HepG2 (cell line): ENCODE measurements around the gene PREP. TPM values are rescaled to one million over a fixed set of nuclear protein-coding genes. Genes with fewer than 3 reads are reported as not detected.

Source experiments
- ATAC-seq: fragments of 200-7000 bp; cut with Tn5 transposase; 3 replicates; pipeline ENCODE4 v1.9.1; 2020; ENCODE audit warnings: mild to moderate bottlenecking, moderate library complexity
- BruUV-seq: library from RNA; stranded (reverse); fragments of 400-500 nt; replicated peaks from 2 replicates; lab custom pipeline; 2021; lab: Mats Ljungman, UMichigan
- CTCF ChIA-PET: fragments of 300-600 bp; formaldehyde crosslinking; extraction: SDS; loops from one replicate; lab custom pipeline; 2021; ENCODE audit warnings: low total read pairs, inconsistent platforms, low intra/inter-chr PET ratio; lab: Yijun Ruan, JAX
- POLR2A ChIA-PET: fragments of 350-600 bp; sonication (Branson Sonifier 250); formaldehyde crosslinking; loops from one replicate; lab custom pipeline; 2020; ENCODE audit warnings: antibody characterized with exemption, inconsistent platforms; lab: Yijun Ruan, JAX
- DNase-seq: peaks from one replicate; pipeline ENCODE4 v3.0.0-alpha.2; 2015; ENCODE audit warnings: low spot score
- FAIRE-seq: peaks from 3 replicates; lab custom pipeline; 2011; peaks lifted over from hg19 to GRCh38; lab: Jason Lieb, UNC
- H2AFZ ChIP-seq: one replicate; pipeline ENCODE4 v1.6.1; 2011; ENCODE audit warnings: low read length, inconsistent platforms
- H3K27ac ChIP-seq: fragments of 300-600 bp; 3 replicates; pipeline ENCODE4 v1.8.0; 2011; ENCODE audit warnings: mixed run types, mild to moderate bottlenecking, mixed read lengths, low read length, inconsistent platforms; ENCODE audit not compliant: insufficient read depth; ENCODE audit errors: extremely low read length
- H3K27me3 ChIP-seq, 2 experiments: fragments of 200-600 bp in 1 of 2; 2 replicates in 1 of 2; 3 replicates in 1 of 2; pipeline versions ENCODE4 v1.6.0 to v1.8.0; 2011; ENCODE audit warnings: low read length in 2 of 2, mild to moderate bottlenecking in 2 of 2, moderate library complexity in 2 of 2, inconsistent platforms in 1 of 2; ENCODE audit not compliant: insufficient read depth in 2 of 2, control insufficient read depth in 1 of 2
- H3K36me3 ChIP-seq, 2 experiments: fragments of 200-600 bp in 1 of 2; replicated peaks in 1 of 2; 2 replicates in 1 of 2; 3 replicates in 1 of 2; pipeline versions ENCODE4 v1.5.1 to v1.8.0; 2011; ENCODE audit warnings: low read length in 2 of 2, inconsistent platforms in 1 of 2; ENCODE audit not compliant: insufficient read depth in 2 of 2, control insufficient read depth in 1 of 2
- H3K4me1 ChIP-seq: 2 replicates; pipeline ENCODE4 v1.5.1; 2012; ENCODE audit warnings: low read length, inconsistent platforms; ENCODE audit not compliant: insufficient read depth
- H3K4me2 ChIP-seq: 2 replicates; pipeline ENCODE4 v1.6.0; 2011; ENCODE audit warnings: low read depth, low read length, inconsistent platforms
- H3K4me3 ChIP-seq, 3 experiments: fragments of 200-600 bp in 1 of 3; sonication (generic), shearing (Covaris generic) in 1 of 3; replicated peaks in 1 of 3; 2 replicates each; pipeline ENCODE4 v1.5.1; 2011 to 2016; ENCODE audit warnings: low read length in 3 of 3, inconsistent platforms in 2 of 3, low read depth in 2 of 3, mild to moderate bottlenecking in 2 of 3, control low read depth in 1 of 3, mixed read lengths in 1 of 3; ENCODE audit not compliant: insufficient read depth in 1 of 3
- H3K79me2 ChIP-seq: one replicate; pipeline ENCODE4 v1.6.1; 2011; ENCODE audit warnings: low read length, inconsistent platforms; ENCODE audit not compliant: insufficient read depth
- H3K9ac ChIP-seq: 2 replicates; pipeline ENCODE4 v1.6.0; 2011; ENCODE audit warnings: mild to moderate bottlenecking, low read depth, low read length, inconsistent platforms; ENCODE audit not compliant: insufficient read depth
- H3K9me3 ChIP-seq: 2 replicates; pipeline ENCODE4 v1.5.1; 2012; ENCODE audit warnings: mild to moderate bottlenecking, low read length
- H4K20me1 ChIP-seq: 2 replicates; pipeline ENCODE4 v1.6.0; 2011; ENCODE audit warnings: inconsistent platforms, mild to moderate bottlenecking, low read length, moderate library complexity; ENCODE audit not compliant: insufficient read depth
- CEBPB ChIP-seq: IDR thresholded peaks from 2 replicates; pipeline ENCODE4 v1.6.1; 2011; ENCODE audit warnings: low read depth, low read length, improper control_type of control experiment, borderline replicate concordance
- GATA4 ChIP-seq: sonication (generic); IDR thresholded peaks from 2 replicates; pipeline ENCODE4 v1.6.1; 2016; ENCODE audit warnings: antibody characterized with exemption, low read depth, borderline replicate concordance
- HMG20A ChIP-seq: IDR thresholded peaks from 2 replicates; pipeline ENCODE4 v1.6.1; 2016; ENCODE audit warnings: borderline replicate concordance
- HNF4A ChIP-seq: sonication (generic); formaldehyde crosslinking; IDR thresholded peaks from 2 replicates; pipeline ENCODE4 v1.4.0; 2020; ENCODE audit warnings: missing genetic modification reagents
- KDM3A ChIP-seq: IDR thresholded peaks from 2 replicates; pipeline ENCODE4 v1.6.1; 2018; ENCODE audit warnings: low read depth, missing compliant biosample characterization
- MTF1 ChIP-seq: sonication (generic); formaldehyde crosslinking; IDR thresholded peaks from 2 replicates; pipeline ENCODE4 v1.5.0; 2020; ENCODE audit warnings: missing genetic modification reagents
- ZNF260 ChIP-seq: sonication (generic); formaldehyde crosslinking; IDR thresholded peaks from 2 replicates; pipeline ENCODE4 v1.4.0; 2020; ENCODE audit warnings: missing genetic modification reagents, low read depth, mild to moderate bottlenecking, borderline replicate concordance
- ZNF282 ChIP-seq: fragments of 450-650 bp; IDR thresholded peaks from 2 replicates; pipeline ENCODE4 v1.6.1; 2018; ENCODE audit not compliant: partially characterized antibody
- ZNF782 ChIP-seq: sonication (generic); formaldehyde crosslinking; IDR thresholded peaks from 2 replicates; pipeline ENCODE4 v1.4.0; 2020; ENCODE audit warnings: missing genetic modification reagents, mild to moderate bottlenecking, borderline replicate concordance
- WGBS: methylation state at CpG from one replicate; pipeline ENCODE4 v1.1.6; 2017; ENCODE audit warnings: low lambda C conversion rate; 5-methylcytosine and 5-hydroxymethylcytosine counted together
- in situ Hi-C: cut with HindIII; loops from 2 replicates; pipeline ENCODE4 v1.10.0; 2017; ENCODE audit warnings: low pct_unique_long_range_greater_than_20kb; ENCODE audit not compliant: extremely low pct_ligation_motif_present
- intact Hi-C: fragments of 100-400 bp; cut with micrococcal nuclease; formaldehyde crosslinking; loops from one replicate; pipeline ENCODE4 v1.10.0; 2022; ENCODE audit not compliant: unreplicated experiment
- polyA plus RNA-seq, 8 experiments: library from polyadenylated mRNA; depleted of rRNA in 3 of 8; stranded (reverse) in 7 of 8; unstranded in 1 of 8; fragments of >200 nt; fragmentation: Illumina TruSeq in 4 of 8; extraction: Trizol in 4 of 8; gene quantifications; 2 replicates each; pipeline versions ENCODE4 v1.2.1 to v1.2.3, GENCODE V29; 2011 to 2016; ENCODE audit warnings: low read depth in 4 of 8, missing spikeins in 1 of 8, mixed read lengths in 1 of 8; ENCODE audit not compliant: insufficient read depth in 1 of 8
- total RNA-seq, 5 experiments: library from RNA; depleted of rRNA; stranded (reverse); fragments of >200 nt; fragmentation: Illumina TruSeq; extraction: Trizol; gene quantifications; 2 replicates each; pipeline ENCODE4 v1.2.3, GENCODE V29; 2016; ENCODE audit warnings: low read depth in 1 of 5
- TF ChIP-seq, protein P1 (sequence below): sonication (generic); formaldehyde crosslinking; IDR thresholded peaks from 2 replicates; pipeline ENCODE4 v1.4.0; 2020; ENCODE audit warnings: missing genetic modification reagents
- TF ChIP-seq, protein P2 (sequence below): sonication (generic); formaldehyde crosslinking; IDR thresholded peaks from 2 replicates; pipeline ENCODE4 v1.5.1; 2020; ENCODE audit warnings: missing genetic modification reagents, mild to moderate bottlenecking, borderline replicate concordance
- TF ChIP-seq, protein P3 (sequence below): sonication (generic); formaldehyde crosslinking; conservative IDR thresholded peaks from 2 replicates; pipeline ENCODE4 v1.4.0; 2020; ENCODE audit warnings: mild to moderate bottlenecking, missing genetic modification reagents, moderate library complexity

PREP gene
- total and polyA plus RNA-seq, 2 of the 13 experiments (the other 11 are each of a cell fraction or from before 2014, with no cell fraction given), result 12.6 to 15.9 TPM

GRCh38 chr6:105374010-105374420 is 28.9 kb downstream of the PREP start (continued):
- TF ChIP-seq, protein P1, sequence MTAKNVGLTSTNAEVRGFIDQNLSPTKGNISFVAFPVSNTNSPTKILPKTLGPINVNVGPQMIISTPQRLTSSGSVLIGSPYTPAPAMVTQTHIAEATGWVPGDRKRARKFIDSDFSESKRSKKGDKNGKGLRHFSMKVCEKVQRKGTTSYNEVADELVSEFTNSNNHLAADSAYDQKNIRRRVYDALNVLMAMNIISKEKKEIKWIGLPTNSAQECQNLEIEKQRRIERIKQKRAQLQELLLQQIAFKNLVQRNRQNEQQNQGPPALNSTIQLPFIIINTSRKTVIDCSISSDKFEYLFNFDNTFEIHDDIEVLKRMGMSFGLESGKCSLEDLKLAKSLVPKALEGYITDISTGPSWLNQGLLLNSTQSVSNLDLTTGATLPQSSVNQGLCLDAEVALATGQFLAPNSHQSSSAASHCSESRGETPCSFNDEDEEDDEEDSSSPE (CRISPR knock-in tag), result no peak
- TF ChIP-seq MTF1 (CRISPR knock-in tag) (no peak), KDM3A (CRISPR knock-in tag) (no peak), ZNF282 (no peak), ZNF782 (CRISPR knock-in tag) (no peak), HNF4A (CRISPR knock-in tag) (peak; percentile 24; the same call in 1 of the 2 replicates), GATA4 (no peak), HMG20A (CRISPR knock-in tag) (peak; percentile 18; the same call in 1 of the 2 replicates)
- TF ChIP-seq, protein P2, sequence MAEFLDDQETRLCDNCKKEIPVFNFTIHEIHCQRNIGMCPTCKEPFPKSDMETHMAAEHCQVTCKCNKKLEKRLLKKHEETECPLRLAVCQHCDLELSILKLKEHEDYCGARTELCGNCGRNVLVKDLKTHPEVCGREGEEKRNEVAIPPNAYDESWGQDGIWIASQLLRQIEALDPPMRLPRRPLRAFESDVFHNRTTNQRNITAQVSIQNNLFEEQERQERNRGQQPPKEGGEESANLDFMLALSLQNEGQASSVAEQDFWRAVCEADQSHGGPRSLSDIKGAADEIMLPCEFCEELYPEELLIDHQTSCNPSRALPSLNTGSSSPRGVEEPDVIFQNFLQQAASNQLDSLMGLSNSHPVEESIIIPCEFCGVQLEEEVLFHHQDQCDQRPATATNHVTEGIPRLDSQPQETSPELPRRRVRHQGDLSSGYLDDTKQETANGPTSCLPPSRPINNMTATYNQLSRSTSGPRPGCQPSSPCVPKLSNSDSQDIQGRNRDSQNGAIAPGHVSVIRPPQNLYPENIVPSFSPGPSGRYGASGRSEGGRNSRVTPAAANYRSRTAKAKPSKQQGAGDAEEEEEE (CRISPR knock-in tag), result no peak

GRCh38 chr6:105373481-105373880 is 29.4 kb downstream of the PREP start:
- BruUV-seq, result no TSS peak
- no peak overlapping the region for H2AFZ ChIP-seq
- TF ChIP-seq ZNF260 (CRISPR knock-in tag) (no peak), CEBPB (0 out of 2 replicates have a peak, but pooled peaks have one; percentile 2)
- TF ChIP-seq, protein P3, sequence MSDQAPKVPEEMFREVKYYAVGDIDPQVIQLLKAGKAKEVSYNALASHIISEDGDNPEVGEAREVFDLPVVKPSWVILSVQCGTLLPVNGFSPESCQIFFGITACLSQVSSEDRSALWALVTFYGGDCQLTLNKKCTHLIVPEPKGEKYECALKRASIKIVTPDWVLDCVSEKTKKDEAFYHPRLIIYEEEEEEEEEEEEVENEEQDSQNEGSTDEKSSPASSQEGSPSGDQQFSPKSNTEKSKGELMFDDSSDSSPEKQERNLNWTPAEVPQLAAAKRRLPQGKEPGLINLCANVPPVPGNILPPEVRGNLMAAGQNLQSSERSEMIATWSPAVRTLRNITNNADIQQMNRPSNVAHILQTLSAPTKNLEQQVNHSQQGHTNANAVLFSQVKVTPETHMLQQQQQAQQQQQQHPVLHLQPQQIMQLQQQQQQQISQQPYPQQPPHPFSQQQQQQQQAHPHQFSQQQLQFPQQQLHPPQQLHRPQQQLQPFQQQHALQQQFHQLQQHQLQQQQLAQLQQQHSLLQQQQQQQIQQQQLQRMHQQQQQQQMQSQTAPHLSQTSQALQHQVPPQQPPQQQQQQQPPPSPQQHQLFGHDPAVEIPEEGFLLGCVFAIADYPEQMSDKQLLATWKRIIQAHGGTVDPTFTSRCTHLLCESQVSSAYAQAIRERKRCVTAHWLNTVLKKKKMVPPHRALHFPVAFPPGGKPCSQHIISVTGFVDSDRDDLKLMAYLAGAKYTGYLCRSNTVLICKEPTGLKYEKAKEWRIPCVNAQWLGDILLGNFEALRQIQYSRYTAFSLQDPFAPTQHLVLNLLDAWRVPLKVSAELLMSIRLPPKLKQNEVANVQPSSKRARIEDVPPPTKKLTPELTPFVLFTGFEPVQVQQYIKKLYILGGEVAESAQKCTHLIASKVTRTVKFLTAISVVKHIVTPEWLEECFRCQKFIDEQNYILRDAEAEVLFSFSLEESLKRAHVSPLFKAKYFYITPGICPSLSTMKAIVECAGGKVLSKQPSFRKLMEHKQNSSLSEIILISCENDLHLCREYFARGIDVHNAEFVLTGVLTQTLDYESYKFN, result no peak
- TF ChIP-seq, all 625 proteins: peak for 1
- Histone ChIP-seq H4K20me1 (no peaks in the 10 kb centered on the region), H3K27ac (no peak overlapping the region), H3K9ac (no peak overlapping the region), H3K4me3 (no peak overlapping the region), H3K4me2 (no peak overlapping the region), H3K4me1 (peaks cover 25% of the 10 kb centered on the region), H3K79me2 (no peaks in the 10 kb centered on the region), H3K27me3 (no peaks in the 10 kb centered on the region), H3K9me3 (no peaks in the 10 kb centered on the region), H3K36me3 (peaks cover 7 to 52% of the 10 kb centered on the region in 2 experiments; a peak in 4 of 5 replicates)
- DNase-seq (no peak), ATAC-seq (no peak), FAIRE-seq (no peak)
- ChIA-PET POLR2A (interaction anchor here (1.4 kb wide), 1 partner anchor 29 kb away, joined by 4 read pairs; the partner anchor contains the start of gene PREP), CTCF (no interaction called here)
- WGBS, result 86% methylated on average over 6 of the region's 6 CpGs
- in situ Hi-C loops, result no loop called here
- intact Hi-C loops, result loop anchor here (5.0 kb wide), 1 partner anchor 56 kb away; no protein-coding TSS in a partner anchor
